A549 treated with AZD9567 at 1 μM for 4 hours (cell line): ENCODE data around the gene PGLYRP3. TPM values are rescaled to one million over a fixed set of nuclear protein-coding genes. Genes with fewer than 3 reads are reported as not detected.

ENCODE experiments used
- total RNA-seq: library from RNA; stranded (reverse); fragments of 200-300 nt; extraction: Qiagen RNA extraction; gene quantifications from 5 replicates; pipeline ENCODE4 v1.2.3, GENCODE V29; 2022; ENCODE audit not compliant: insufficient read depth

The PGLYRP3 gene
- total RNA-seq = not detected in 5 replicates

GRCh38 chr1:153312570-153313186, at the start of gene PGLYRP3:
Gene PGLYRP3 (minus strand): TSS chr1:153312952. CDS start chr1:153310665, 2,287 bp downstream.

GRCh38 chr1:153357853-153358690, 45.3 kb upstream of the PGLYRP3 start, which contains the start of gene S100A9:
Gene S100A9 (plus strand): TSS chr1:153357854. CDS start chr1:153358284, 430 bp downstream.

GRCh38 chr1:153348511-153349362, 36.0 kb upstream of the PGLYRP3 start, which contains the start of gene PGLYRP4:
Gene PGLYRP4 (minus strand): TSS chr1:153348841. CDS start chr1:153347932, 909 bp downstream.

GRCh38 chr1:153259387-153259786, 53.4 kb downstream of the PGLYRP3 start, which contains the start of gene LORICRIN:
Gene LORICRIN (plus strand): TSS chr1:153259687. CDS start chr1:153260950, 1,263 bp downstream.

Other genes with a start within 250 kb of the PGLYRP3 start
- gene SPRR2B, start 241.3 kb downstream of the PGLYRP3 start, total RNA-seq = not detected in 5 replicates
- not detected in 5 replicates for gene SPRR2E, start 218.4 kb downstream of the PGLYRP3 start, total RNA-seq
- gene SPRR2F, start 199.4 kb downstream of the PGLYRP3 start, total RNA-seq = not detected in 5 replicates
- gene SPRR2G, start 162.1 kb downstream of the PGLYRP3 start, total RNA-seq = not detected in 5 replicates
- gene LELP1, start 109.5 kb downstream of the PGLYRP3 start, total RNA-seq = not detected in 5 replicates
- gene PRR9, start 95.4 kb downstream of the PGLYRP3 start, total RNA-seq = 0.08 TPM in 1 of 5 replicates, not detected in the others
- not detected in 5 replicates for gene LORICRIN, start 53.3 kb downstream of the PGLYRP3 start, total RNA-seq
- gene PGLYRP4, start 35.9 kb upstream of the PGLYRP3 start, total RNA-seq = not detected in 5 replicates
- 0.49 to 1.2 TPM (median 0.80 TPM) in 4 of 5 replicates, not detected in the other for gene S100A9, start 44.9 kb upstream of the PGLYRP3 start, total RNA-seq
- gene S100A12, start 62.7 kb upstream of the PGLYRP3 start, total RNA-seq = not detected in 5 replicates
- not detected in 5 replicates for gene S100A8, start 78.1 kb upstream of the PGLYRP3 start, total RNA-seq
- not detected in 5 replicates for gene S100A7A, start 103.6 kb upstream of the PGLYRP3 start, total RNA-seq
- gene S100A7, start 147.7 kb upstream of the PGLYRP3 start, total RNA-seq = not detected in 5 replicates
- gene S100A6, start 223.0 kb upstream of the PGLYRP3 start, total RNA-seq = 3,026 to 3,713 TPM (median 3,617 TPM) in 5 replicates
- gene S100A5, start 228.0 kb upstream of the PGLYRP3 start, total RNA-seq = 0.74 to 1.7 TPM (median 0.84 TPM) in 4 of 5 replicates, not detected in the other
- gene S100A4, start 232.9 kb upstream of the PGLYRP3 start, total RNA-seq = 1,162 to 1,829 TPM (median 1,676 TPM) in 5 replicates
- gene S100A3, start 236.3 kb upstream of the PGLYRP3 start, total RNA-seq = 81.6 to 99.0 TPM (median 94.1 TPM) in 5 replicates